GM12891 (cell line): Measurements from ENCODE around the gene MAD1L1.

Source experiments
- POLR2A ChIP-seq: IDR thresholded peaks from 2 replicates; pipeline ENCODE4 v1.6.1; 2011; ENCODE audit warnings: low read depth, low read length, control low read depth
- POLR2AphosphoS5 ChIP-seq: IDR thresholded peaks from 2 replicates; pipeline ENCODE4 v1.6.1; 2011; ENCODE audit warnings: low read depth, low read length, control low read depth
- TAF1 ChIP-seq: IDR thresholded peaks from 2 replicates; pipeline ENCODE4 v1.6.1; 2011; ENCODE audit warnings: low read depth, low read length, control low read depth

GRCh38 chr7:2146676-2147472 is 85.9 kb downstream of the MAD1L1 start:
- TF ChIP-seq POLR2A (no peak), POLR2AphosphoS5 (no peak), TAF1 (no peak)
